Right cardiac atrium (tissue), 5 donors: ENCODE measurements around the gene OMP. TPM values are rescaled to one million over a fixed set of nuclear protein-coding genes. Genes with fewer than 3 reads are reported as not detected.

ENCODE experiments used
- ATAC-seq, 2 donors: fragments of 200-7000 bp; cut with Tn5 transposase; one replicate each; pipeline versions ENCODE4 v1.8.0 to v1.9.1; 2020; ENCODE audit warnings: moderate library complexity in 2 of 2, mild to moderate bottlenecking in 1 of 2
- DNase-seq, 3 donors: peaks; one replicate each; pipeline ENCODE4 v3.0.0-alpha.2; 2020
- H3K27ac ChIP-seq: one replicate; pipeline ENCODE4 v1.5.1; 2013; ENCODE audit warnings: mild to moderate bottlenecking, low read length, control low read depth, moderate library complexity
- H3K27me3 ChIP-seq: one replicate; pipeline ENCODE4 v1.6.1; 2013; ENCODE audit not compliant: control insufficient read depth, insufficient read depth
- H3K4me1 ChIP-seq: one replicate; pipeline ENCODE4 v1.6.1; 2013; ENCODE audit warnings: low read length; ENCODE audit not compliant: control insufficient read depth, insufficient read depth
- H3K4me3 ChIP-seq: one replicate; pipeline ENCODE4 v1.5.1; 2013; ENCODE audit warnings: low read length, control low read depth
- H3K9me3 ChIP-seq: one replicate; pipeline ENCODE4 v1.6.1; 2013; ENCODE audit warnings: low read length; ENCODE audit not compliant: control insufficient read depth
- WGBS: extraction: QIAGEN DNeasy Blood & Tissue Kit; methylation state at CpG from one replicate; pipeline ENCODE4 v1.1.7; 2013; 5-methylcytosine and 5-hydroxymethylcytosine counted together
- intact Hi-C, 4 donors: fragments of 100-400 bp; cut with DNase I; formaldehyde crosslinking; loops; one replicate each; pipeline versions ENCODE4 v1.11.0 to v1.14.0; 2022 to 2023
- long read RNA-seq, 4 donors: library from polyadenylated mRNA; unstranded; transcript quantifications; one replicate each; pipeline ENCODE4 v2.0.0, GENCODE V29; 2020 to 2021
- polyA plus RNA-seq: library from polyadenylated mRNA; stranded (reverse); fragments of 200-250 nt; gene quantifications from one replicate; pipeline ENCODE4 v1.2.3, GENCODE V29; 2013
- total RNA-seq, 4 donors: library from RNA; stranded (reverse); fragmentation: NEBNext Ultra II Directional; extraction: Animal tissue kit (Norgen Biotek cat#: 25700); gene quantifications; one replicate each; pipeline ENCODE4 v1.2.1, GENCODE V29; 2021
- donor health status: healthy with polysubstance abuse.
- donor health status: DM: no; HTN: yes; CAD: no.
- donor health status: DM: no; HTN: no; CAD: no.
- donor health status: DM: no; HTN: yes; CAD: no; lungs with severe emphysema.
- donor health status: DM: yes; HTN: yes; CAD: no.

The OMP gene
- not detected for total RNA-seq
- polyA plus RNA-seq: not detected
- long read RNA-seq, donor 1: 0 reads
- long read RNA-seq, donor 2: 0 reads
- long read RNA-seq, donor 3: 0 reads
- long read RNA-seq, donor 4: 0 reads

- WGBS: 92% methylated on average over 37 of the region's 37 CpGs
- H3K4me1 ChIP-seq: peaks cover 3% of the 10 kb centered on the region
- intact Hi-C loops: no loop called here
- no peaks in the 10 kb centered on the region for H3K27me3 ChIP-seq
- ATAC-seq (no peak), DNase-seq (peak; percentile 10 to 36 (median 33))
- H3K27ac ChIP-seq: no peak within 1 kb of the TSS
- H3K4me3 ChIP-seq: no peak within 1 kb of the TSS
- H3K9me3 ChIP-seq: no peaks in the 10 kb centered on the region
These were observed at the start of gene OMP for GRCh38 chr11:77102246-77103210. Gene OMP, plus strand, starts transcription at chr11:77102840. Its CDS starts 0 bp downstream, at chr11:77102840.

GRCh38 chr11:77053217-77054015 lies 49.2 kb upstream of the OMP start:
- DNase-seq: no peak
- H3K27ac ChIP-seq: no peak overlapping the region
- H3K9me3 ChIP-seq: no peaks in the 10 kb centered on the region
- H3K4me3 ChIP-seq: no peak overlapping the region
- H3K4me1 ChIP-seq: no peaks in the 10 kb centered on the region
- no peak for ATAC-seq
- intact Hi-C loops: loop anchor here in 1 of 4 donors (5.0 kb wide), 1 partner anchor 34 kb away; no protein-coding TSS in a partner anchor
- WGBS: 67% methylated on average over 14 of the region's 14 CpGs
- H3K27me3 ChIP-seq: no peaks in the 10 kb centered on the region

- intact Hi-C loops: loop anchor here in 1 of 4 donors (5.0 kb wide), 1 partner anchor 33 kb away; no protein-coding TSS in a partner anchor
- ATAC-seq: no peak
- 68% methylated on average over 1 of the region's 1 CpG for WGBS
These were observed 48.6 kb upstream of the OMP start for GRCh38 chr11:77054084-77054483.

GRCh38 chr11:77055101-77055561 lies 47.5 kb upstream of the OMP start:
- H3K4me1 ChIP-seq: no peaks in the 10 kb centered on the region
- no peak overlapping the region for H3K27ac ChIP-seq
- H3K27me3 ChIP-seq: no peaks in the 10 kb centered on the region
- no peak overlapping the region for H3K4me3 ChIP-seq
- DNase-seq: no peak
- no peaks in the 10 kb centered on the region for H3K9me3 ChIP-seq
- ATAC-seq: no peak
- intact Hi-C loops: no loop called here
- 72% methylated on average over 2 of the region's 2 CpGs for WGBS

More at GRCh38 chr11:77054084-77054483, 48.6 kb upstream of the OMP start:
- no peak overlapping the region for H3K4me3 ChIP-seq
- no peaks in the 10 kb centered on the region for H3K9me3 ChIP-seq
- H3K27ac ChIP-seq: no peak overlapping the region
- H3K4me1 ChIP-seq: no peaks in the 10 kb centered on the region
- no peak for DNase-seq
- no peaks in the 10 kb centered on the region for H3K27me3 ChIP-seq

- no peak overlapping the region for H3K27ac ChIP-seq
- intact Hi-C loops: no loop called here
- no peaks in the 10 kb centered on the region for H3K4me1 ChIP-seq
- H3K27me3 ChIP-seq: no peaks in the 10 kb centered on the region
- H3K4me3 ChIP-seq: no peak overlapping the region
- H3K9me3 ChIP-seq: no peaks in the 10 kb centered on the region
- DNase-seq (no peak), ATAC-seq (peak in 1 of 2 donors; percentile 41)
- WGBS: 94% methylated on average over 5 of the region's 5 CpGs
These were observed 46.7 kb upstream of the OMP start for GRCh38 chr11:77055913-77056312.

GRCh38 chr11:77056814-77057402 lies 45.7 kb upstream of the OMP start:
- H3K27ac ChIP-seq: no peak overlapping the region
- WGBS: 79% methylated on average over 3 of the region's 3 CpGs
- intact Hi-C loops: no loop called here
- H3K4me3 ChIP-seq: no peak overlapping the region
- no peaks in the 10 kb centered on the region for H3K27me3 ChIP-seq
- no peaks in the 10 kb centered on the region for H3K9me3 ChIP-seq
- no peak for DNase-seq
- no peaks in the 10 kb centered on the region for H3K4me1 ChIP-seq
- ATAC-seq: no peak

- intact Hi-C loops: no loop called here
- Histone ChIP-seq H3K4me3 (no peak overlapping the region), H3K9me3 (no peaks in the 10 kb centered on the region), H3K4me1 (no peaks in the 10 kb centered on the region), H3K27me3 (no peaks in the 10 kb centered on the region), H3K27ac (no peak overlapping the region)
- no peak for ATAC-seq
- no peak for DNase-seq
- WGBS: 73% methylated on average over 9 of the region's 9 CpGs
These were observed 44.6 kb upstream of the OMP start for GRCh38 chr11:77057938-77058474.

- intact Hi-C loops: no loop called here
These were observed 43.7 kb upstream of the OMP start for GRCh38 chr11:77058900-77059299.

GRCh38 chr11:77059806-77060205 lies 42.8 kb upstream of the OMP start:
- no peaks in the 10 kb centered on the region for H3K27me3 ChIP-seq
- H3K9me3 ChIP-seq: no peaks in the 10 kb centered on the region
- intact Hi-C loops: no loop called here
- no peak overlapping the region for H3K4me3 ChIP-seq
- WGBS: 89% methylated on average over 5 of the region's 5 CpGs
- H3K27ac ChIP-seq: no peak overlapping the region
- ATAC-seq: no peak
- no peaks in the 10 kb centered on the region for H3K4me1 ChIP-seq
- DNase-seq: no peak

More at GRCh38 chr11:77058900-77059299, 43.7 kb upstream of the OMP start:
- H3K27ac ChIP-seq: no peak overlapping the region
- no peaks in the 10 kb centered on the region for H3K4me1 ChIP-seq
- no peaks in the 10 kb centered on the region for H3K9me3 ChIP-seq
- no peak overlapping the region for H3K4me3 ChIP-seq
- DNase-seq (no peak), ATAC-seq (no peak)
- WGBS: 91% methylated on average over 2 of the region's 2 CpGs
- H3K27me3 ChIP-seq: no peaks in the 10 kb centered on the region

- no peaks in the 10 kb centered on the region for H3K4me1 ChIP-seq
- no peaks in the 10 kb centered on the region for H3K9me3 ChIP-seq
- no peak overlapping the region for H3K4me3 ChIP-seq
- ATAC-seq (no peak), DNase-seq (no peak)
- no peak overlapping the region for H3K27ac ChIP-seq
- no peaks in the 10 kb centered on the region for H3K27me3 ChIP-seq
- WGBS: 79% methylated on average over 4 of the region's 4 CpGs
- intact Hi-C loops: no loop called here
These were observed 42.4 kb upstream of the OMP start for GRCh38 chr11:77060234-77060633.
